Esophagus squamous epithelium (tissue), 4 donors: ENCODE measurements around the gene MYO7B.
"Not testable (repeated sequence)": the region's sequence is repeated elsewhere in the genome, so short reads cannot be mapped to it uniquely, and the experiment has no call there.

ENCODE experiments used
- CTCF ChIP-seq, 6 experiments: fragments of 450-650 bp in 4 of 6; fragments of 200-600 bp in 2 of 6; sonication (generic) in 2 of 6; IDR thresholded peaks; one replicate each; pipeline ENCODE4 v1.5.1; 2016 to 2019; ENCODE audit warnings: antibody characterized with exemption in 6 of 6, mild to moderate bottlenecking in 4 of 6, moderate library complexity in 4 of 6
- POLR2A ChIP-seq, 4 donors: fragments of 450-650 bp; IDR thresholded peaks; one replicate each; pipeline ENCODE4 v1.6.1; 2017; ENCODE audit warnings: antibody characterized with exemption in 4 of 4, mild to moderate bottlenecking in 4 of 4, moderate library complexity in 3 of 4

DNA sequence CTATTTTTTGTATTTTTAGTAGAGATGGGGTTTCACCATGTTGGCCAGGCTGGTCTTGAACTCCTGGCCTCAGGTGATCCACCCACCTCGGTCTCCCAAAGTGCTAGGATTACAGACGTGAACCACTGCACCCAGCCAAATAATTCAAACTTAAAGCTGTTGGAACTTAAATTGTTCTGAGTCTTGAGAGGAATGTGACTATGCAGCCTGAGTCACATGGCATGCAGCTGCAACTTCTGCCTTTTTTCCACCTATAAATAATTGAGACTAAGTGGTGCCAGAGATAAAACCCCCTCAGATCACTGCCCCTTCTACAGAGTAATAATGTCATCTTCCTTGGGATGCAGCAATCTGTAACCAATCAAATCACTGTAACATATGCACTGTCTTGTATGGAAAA, 6.1 kb upstream of the MYO7B start:
- not testable (repeated sequence) for TF ChIP-seq CTCF, POLR2A (IDR thresholded peaks at IDR 0.05)
